ENCODE data around the gene KIAA0513.

GRCh38 chr16:85037721-85038120 lies 10.1 kb downstream of the KIAA0513 start:
- TF ChIP-seq, protein P1, sequence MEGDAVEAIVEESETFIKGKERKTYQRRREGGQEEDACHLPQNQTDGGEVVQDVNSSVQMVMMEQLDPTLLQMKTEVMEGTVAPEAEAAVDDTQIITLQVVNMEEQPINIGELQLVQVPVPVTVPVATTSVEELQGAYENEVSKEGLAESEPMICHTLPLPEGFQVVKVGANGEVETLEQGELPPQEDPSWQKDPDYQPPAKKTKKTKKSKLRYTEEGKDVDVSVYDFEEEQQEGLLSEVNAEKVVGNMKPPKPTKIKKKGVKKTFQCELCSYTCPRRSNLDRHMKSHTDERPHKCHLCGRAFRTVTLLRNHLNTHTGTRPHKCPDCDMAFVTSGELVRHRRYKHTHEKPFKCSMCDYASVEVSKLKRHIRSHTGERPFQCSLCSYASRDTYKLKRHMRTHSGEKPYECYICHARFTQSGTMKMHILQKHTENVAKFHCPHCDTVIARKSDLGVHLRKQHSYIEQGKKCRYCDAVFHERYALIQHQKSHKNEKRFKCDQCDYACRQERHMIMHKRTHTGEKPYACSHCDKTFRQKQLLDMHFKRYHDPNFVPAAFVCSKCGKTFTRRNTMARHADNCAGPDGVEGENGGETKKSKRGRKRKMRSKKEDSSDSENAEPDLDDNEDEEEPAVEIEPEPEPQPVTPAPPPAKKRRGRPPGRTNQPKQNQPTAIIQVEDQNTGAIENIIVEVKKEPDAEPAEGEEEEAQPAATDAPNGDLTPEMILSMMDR (IDR thresholded peaks at IDR 0.05): no peak
- TF ChIP-seq POLR2AphosphoS5 (IDR thresholded peaks at IDR 0.05): no peak
- TF ChIP-seq POLR2A (IDR thresholded peaks at IDR 0.05): no peak
